ENCODE results near the gene MEGF11.

MEGF11 gene

DNA sequence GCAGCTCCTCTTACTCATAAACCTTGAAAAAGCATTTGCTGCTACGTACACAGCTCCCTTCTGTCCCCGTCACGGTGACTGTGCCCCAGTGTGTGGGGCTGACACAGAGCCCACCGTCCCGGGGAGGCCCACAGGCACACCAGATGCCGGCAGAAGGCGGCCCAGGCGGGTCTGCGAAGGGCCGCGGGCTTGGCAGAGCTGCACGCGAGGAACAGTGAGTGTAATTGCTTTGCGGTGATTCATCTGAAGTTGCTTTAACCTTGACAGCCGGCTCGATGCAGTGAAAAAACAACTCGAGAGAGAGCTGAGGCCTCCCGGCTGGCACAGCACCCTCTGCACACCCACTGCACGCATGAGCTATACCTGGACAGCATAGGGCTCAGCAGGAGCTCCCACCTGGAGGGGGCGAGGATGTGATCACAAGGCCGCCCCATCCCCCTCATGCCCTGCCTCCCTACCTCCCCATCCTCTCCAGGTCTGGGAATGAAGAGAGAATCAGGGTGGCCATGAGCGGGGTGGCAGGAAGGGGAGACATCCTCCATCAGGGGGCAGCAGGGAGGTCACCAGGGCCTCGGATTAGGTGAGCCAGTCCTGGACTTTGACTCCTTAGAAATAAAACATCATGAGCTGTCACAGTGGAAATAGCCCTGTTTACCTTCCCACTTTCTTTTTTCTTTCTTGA, 172.7 kb downstream of the MEGF11 start:
- no peak for DNase-seq

DNA sequence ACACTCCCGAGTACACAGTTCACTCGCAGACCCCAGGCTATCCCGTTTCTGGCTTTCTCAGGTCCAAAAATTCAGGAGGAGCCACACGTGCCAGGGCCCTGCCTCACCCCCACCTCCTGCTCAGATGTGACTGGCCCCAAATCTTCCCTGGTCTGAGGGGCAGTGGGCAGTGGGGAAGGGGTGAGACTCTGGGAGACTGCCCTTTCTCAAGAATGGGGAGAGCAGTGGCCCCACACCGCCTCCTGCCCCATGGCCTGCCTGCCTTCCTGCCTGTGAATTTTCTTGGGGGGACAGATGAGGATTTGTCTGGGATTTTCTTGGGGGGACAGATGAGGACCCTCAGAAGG, 174.6 kb downstream of the MEGF11 start:
- no peak for DNase-seq

DNA sequence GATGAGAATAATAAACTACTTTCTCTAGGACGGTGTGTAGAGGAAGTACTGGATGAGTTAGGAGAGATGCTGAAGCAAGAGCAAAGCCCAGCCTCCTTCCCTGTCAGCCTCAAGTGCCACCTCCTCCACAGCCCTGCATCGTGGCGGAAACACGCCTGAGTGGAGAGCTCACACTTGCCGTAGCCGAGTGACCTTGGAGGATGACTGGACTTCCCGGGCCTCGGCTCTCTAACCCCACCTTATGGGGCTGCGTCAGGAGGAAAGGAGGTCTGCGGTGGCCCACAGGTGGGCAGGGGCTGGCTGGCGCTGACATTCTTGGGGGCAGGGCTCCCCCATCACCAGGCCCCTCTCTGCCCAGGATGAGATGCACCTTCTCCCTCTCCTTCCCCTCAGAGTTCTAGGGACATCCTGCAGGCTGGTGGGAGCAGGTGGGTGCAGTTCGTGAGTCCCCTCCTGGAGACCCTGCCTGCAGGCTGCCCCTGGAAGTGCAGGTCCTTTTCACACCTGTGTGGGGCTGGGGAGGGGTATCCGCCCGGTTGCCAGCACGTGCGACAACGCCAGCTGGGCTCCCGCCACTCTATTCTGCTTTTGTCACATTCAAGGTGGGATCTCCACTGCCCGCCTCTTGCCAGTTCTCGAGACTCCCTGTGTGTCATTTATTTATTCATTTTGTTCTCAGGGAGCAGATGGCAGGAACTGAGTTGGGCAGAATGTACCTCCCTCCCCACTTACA, 175.2 kb downstream of the MEGF11 start:
- no peak for DNase-seq

DNA sequence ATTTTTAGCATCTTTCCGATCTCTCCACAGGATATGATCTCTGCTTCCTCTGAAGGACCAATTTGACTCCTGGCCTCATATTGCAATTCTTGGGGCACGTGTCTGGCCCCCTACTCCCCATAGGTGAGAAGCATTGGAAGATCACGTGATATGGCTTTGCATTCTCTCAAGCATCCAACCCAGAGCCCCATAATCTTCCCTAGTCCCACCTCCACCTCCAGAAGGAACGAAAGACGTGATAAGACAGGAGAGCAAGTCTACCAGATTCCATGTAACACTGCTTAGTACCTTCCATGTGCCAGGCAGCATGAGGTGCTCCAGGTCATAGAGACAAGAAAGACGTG, 176.3 kb downstream of the MEGF11 start:
- DNase-seq = no peak

DNA sequence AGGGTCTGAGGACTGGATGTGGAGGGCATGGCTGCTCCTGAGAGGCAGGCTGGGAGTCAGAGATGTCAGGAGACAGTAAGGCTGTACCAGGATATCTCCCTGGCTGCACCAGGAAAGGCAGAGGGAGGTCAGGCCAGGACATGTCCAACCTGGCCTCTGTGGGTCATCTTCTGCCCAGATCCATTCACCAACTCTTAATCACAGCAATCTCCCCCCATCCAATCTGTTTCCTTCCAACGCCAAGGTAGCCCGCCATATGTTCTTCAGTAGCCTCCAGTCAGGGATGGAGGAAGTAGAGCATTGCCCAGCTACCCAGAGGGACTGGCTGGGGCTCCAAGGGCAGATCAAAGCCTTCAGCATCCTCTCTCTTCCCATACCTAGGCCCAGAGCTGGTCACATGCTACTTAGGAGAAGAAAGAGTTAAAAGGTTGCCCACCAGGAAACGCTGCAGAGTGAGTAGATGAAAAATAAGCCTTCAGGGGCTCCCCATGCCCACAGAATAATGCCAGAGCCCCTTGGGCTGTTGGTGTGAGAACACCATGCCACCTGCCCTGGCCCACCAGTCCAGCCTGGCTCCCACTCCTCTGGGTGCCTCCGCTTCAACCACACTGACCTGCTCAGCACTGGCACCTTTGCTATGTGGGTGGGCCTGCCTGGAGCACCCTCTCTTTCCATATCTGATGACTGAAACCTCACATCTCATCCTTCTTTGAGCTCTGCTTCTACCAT, 176.8 kb downstream of the MEGF11 start:
- no peak for DNase-seq

DNA sequence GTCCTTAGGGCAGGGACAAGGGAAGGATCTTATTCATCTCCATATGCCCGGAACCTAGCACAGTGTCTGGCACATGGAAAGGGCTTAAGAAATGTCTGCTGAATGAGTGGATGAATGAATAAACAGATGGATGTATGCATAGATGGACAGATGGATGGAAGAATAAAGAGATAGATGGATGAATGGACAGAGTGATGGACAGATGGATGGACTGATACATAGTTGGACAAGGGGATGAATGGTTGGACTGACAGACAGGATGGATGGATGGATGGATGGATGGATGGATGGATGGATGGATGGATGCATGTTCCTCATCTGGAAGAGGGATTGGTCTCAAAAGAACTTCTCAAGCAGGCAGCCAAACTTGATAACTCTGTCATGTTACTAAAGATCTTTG, 177.6 kb downstream of the MEGF11 start:
- DNase-seq = no peak

DNA sequence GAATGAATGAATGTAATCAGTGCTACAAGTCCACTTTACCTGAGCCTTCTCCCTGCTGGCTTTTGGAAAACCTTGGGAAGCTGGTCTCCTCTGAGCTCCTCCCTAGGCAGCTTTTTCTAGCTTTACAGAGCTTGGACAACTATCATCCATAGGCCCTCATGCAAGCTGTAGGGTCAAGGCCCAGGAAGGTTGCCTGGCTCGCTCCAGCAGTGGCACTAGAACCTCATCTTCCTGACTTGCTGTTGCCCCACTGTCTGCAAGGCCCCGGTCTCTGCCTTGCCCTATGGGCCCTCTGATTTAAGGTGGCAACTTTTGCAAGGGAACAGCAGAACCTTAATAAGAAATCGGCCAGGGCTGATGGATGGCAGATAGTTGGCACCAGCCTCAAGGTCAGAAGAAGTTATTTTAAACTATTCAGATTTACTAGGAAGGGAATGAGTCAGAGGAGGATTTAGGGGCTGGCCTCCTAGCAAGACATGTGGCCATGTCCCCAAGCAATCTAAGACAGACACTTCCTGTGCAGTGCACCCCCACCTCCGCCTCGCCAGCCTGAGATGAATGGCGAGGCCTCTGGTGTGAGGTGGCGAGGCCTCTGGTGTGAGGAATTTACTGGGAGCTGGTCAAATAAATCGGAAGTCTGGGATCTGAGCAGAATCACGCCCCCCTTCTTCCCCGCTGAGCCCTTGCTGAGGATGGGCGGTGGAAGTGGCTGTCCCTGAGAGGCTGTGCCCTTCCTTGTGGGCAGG, 180.8 kb downstream of the MEGF11 start:
- DNase-seq = no peak

DNA sequence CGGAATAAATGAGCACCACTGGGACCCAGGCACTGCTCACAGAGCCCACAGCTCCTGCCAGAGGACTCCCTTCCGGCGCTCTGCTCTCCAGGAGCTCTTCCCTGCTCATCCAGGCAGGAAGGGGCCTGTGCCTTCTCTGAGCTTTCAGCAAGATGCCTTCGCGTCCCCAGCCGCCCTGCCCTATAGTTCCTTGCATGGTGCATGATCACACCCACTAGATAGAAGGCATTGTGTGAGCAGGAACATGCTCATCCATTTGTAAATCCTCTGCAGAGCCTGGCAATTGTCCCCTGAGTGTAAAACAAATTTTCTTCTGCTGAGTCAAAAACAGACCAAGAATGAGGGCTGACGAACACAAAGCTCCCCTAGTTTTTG, 181.6 kb downstream of the MEGF11 start:
- DNase-seq = no peak

DNA sequence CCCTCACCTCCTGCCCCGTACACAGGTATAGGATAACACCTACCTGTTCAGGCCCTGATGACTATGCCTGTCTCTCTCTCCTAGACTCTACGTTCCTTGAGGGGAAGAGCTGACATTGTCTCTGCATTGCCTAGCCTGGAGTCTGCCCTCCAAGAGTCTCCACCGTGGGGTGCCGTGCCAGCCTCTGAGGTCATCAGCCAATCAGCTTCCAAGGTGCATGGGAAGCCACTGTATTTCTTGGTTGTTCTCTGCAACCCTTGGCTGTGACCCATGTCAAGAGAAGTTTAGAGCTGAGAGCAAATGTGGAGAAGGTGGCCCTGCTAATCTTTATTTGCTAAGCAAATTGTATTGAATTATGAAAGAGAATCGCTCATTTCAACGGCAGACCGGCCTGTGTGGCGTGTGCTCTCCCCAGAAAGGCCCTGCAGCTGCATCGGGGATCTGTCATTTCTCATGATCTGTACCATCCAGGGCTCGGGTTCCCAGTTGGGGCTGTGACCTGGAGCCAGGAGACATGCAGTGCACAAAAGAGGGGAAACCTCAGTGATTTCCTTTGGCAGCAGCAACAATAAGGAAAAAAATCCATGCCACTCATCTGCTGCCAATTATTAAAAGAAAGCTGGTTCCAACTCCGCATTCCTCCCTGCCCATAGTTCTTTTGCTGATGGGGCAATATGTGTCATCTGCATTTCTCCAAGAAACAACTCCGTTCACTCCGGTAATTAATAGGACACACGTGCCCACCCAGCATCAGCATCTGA, 182.2 kb downstream of the MEGF11 start:
- DNase-seq = no peak

DNA sequence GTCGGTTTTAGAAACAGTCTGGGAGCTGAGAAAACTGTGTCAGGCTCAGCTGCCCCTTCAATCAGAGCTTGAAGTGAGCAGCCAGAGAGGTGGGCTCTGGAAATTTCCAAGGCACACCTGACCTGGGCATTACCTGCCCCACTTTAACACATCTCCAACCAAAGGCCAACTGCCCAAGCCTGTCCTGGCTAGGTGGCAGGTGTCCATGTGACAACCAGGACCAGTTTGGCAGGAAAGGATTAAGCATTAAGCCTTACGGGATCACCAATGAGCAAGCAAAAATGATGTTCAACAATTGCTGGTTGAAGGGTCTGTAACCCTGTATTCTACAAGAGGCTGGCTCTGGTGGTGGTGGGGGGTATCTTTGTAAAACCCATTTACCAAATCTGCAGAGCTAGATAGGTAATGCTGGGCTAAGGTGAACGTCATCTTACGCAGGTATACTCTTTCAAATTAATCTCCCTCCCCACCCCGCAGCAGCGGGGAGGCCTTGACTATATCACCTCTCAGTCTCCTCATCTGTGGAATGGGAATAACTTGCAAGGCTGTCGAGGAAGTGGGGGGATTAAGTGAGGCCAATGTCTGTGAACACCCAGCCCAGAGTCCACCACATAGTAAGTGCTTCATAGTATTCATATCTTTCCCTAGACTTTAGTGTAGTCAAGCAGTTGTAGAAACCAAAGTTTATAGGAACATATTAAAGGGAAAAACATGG, 183.2 kb downstream of the MEGF11 start:
- no peak for DNase-seq

DNA sequence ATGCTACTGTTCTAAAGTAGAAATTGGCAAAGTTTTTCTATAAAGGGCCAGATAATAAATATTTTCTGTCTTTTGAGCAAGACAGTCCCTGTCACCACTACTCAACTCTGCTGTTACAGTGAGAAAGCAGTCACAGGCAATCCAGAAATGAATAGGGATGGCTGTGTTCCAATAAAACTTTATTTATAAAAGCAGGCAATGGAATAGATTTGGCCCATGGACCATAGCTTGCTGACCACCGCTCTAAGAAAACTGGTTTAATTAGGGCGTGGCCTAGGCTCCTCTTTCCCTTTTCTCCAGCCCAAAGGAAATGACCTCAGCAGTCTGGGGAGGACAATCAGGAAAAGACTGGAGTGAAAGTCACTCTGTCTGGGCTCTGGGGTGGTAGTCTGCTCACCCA, 183.8 kb downstream of the MEGF11 start:
- DNase-seq = no peak

DNA sequence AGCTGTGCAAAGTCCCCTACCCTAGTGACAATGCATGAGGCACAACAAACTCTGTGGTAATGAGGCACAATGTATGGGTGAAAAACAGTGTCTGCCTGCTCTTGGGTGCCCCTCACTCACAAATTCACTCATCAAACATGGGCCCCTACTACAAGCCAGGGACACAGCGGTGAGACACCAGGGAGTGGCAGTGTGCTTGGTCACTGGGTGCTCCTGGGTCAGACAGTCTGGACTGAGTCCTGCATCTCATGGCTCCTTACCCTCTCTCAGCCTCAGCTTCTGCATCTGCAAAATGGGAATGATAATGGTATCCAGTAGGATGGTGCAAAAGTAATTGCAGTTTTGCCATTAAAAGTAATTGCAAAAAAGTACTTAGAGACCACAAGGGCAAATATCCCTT, 184.7 kb downstream of the MEGF11 start:
- no peak for DNase-seq

DNA sequence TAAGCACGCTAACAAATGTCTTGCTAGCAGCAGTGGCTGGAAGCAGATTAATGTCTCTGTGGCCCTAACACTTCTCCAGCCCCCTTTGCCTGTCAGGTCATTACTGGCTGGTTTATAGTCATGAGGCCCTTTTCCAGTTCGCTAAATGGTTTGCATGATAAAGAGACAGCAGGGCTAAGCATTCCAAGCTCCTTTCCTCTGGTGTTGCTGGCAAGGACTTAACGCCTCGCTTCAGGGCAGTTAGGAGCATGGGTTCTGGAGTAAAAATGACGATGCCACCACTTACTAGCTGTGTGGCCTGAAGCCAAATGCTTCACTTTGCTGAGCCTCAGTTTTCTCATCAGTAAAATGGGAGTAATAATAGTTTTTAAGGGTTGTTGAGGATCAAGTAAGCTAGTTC, 185.9 kb downstream of the MEGF11 start:
- no peak for DNase-seq

DNA sequence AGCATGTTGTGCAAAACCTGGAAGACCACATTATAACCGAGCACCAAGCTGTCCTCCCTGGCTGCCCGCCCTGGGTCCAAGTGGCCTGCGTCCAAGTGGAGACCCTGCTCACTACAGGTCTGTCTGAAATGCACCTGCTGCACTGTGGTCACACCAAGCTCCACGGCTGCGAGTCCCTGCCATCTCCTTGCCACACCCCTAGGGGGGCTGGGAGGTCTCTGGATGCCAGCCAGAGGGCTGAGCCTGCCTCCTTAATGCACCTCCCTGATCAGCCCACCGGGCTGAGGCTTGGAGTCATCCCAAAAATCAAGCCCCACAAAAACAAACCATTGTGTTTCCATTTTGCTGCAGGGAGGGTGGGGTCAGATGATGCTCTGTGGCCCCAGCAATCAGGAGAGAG, 187.1 kb downstream of the MEGF11 start:
- no peak for DNase-seq

DNA sequence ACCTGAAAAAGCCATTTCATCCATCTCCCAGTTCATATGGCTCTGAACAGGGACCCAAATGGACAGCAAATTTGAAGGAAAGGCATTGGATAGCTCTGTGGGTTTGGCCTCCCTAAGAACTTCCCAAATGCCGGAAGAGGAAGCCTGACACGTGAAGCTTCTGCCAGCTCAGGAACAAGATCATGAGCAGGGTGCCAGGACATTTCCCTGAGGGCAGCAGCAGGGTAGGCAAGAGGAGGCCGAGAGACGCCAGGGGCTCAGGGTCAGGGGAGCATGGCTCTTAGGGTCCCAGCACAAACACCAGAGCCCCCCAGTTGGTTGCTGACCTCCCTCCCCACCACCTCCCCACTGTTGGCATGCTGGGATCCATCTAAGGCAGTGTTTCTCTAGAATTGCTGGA, 187.5 kb downstream of the MEGF11 start:
- DNase-seq = no peak

DNA sequence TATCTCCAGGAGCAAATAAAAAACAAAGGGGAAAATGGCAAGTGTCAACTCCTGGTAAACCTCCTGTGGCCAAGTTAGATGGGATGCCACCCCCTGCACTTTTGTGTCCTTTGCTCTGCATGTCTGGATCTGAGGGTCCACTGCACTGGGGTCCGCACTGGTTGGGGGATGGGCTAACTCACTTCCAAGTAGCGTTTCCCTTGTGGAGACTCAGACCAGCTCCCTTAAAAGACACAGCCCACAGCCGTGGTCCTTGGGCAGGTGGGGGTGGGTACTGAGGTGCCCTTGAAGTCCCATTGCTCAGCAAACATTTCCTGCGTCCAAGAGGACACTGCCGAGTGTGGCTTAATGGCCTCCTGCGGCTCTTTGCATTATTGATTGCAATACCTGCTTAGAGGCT, 188.2 kb downstream of the MEGF11 start:
- DNase-seq = no peak

DNA sequence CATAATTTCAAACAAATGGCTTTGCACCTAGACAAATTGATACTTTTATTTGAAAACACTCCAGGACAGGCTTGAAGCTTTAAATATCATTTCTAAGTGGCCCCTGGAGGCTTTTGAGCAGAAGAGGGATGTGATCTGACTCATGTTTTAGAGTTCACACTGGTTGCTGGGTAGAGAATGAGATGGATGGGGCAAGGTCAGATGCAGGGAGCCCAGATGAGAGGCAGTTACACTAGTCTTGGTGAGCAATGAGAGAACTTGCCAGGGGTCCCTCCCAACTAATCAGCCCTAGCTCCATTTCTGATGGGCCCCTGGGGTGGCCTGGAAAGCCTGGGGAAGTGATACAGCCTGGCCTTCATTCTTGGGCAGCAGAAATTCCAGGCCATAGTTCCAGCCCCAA, 190.4 kb downstream of the MEGF11 start:
- DNase-seq = no peak

DNA sequence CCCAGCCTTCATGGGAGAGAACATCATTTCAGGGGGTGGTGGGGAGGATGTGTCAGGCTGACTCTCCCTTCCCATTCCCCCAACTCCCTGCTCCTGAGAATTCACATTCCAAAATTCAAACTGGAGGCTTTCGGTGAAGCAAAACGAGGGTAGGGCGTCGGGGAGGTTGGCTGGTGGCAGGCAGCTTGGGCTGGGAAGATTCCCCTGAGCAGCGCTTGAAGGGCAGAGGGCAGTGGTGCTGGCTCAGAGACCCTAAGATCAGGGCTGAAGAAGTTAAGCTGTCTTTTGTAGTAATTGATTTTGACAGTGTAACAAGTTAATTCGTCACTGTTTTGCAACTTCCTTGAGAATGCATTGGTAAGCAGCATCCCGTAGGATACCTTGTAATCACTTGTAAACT, 196.5 kb downstream of the MEGF11 start:
- DNase-seq = no peak

DNA sequence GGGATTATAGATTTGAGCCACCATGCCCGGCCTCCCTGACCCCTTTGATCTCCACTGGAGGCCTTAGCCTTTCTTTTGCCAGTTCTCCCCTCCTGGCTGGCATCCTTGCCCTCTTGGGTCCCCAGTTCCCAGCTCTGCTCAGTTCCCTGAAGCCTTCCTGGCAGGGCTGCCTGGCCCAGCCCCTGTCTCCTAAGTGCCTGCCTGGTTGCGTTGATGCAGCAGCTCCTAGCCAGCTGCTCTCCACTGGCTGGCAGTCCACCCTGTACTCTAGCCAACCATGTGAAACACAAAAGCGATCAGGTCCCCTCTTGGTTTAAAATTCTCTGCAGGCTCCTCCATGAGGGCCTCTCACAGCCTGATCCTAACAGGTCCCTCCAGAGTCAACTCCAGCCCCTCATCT, 199.6 kb downstream of the MEGF11 start:
- no peak for DNase-seq

DNA sequence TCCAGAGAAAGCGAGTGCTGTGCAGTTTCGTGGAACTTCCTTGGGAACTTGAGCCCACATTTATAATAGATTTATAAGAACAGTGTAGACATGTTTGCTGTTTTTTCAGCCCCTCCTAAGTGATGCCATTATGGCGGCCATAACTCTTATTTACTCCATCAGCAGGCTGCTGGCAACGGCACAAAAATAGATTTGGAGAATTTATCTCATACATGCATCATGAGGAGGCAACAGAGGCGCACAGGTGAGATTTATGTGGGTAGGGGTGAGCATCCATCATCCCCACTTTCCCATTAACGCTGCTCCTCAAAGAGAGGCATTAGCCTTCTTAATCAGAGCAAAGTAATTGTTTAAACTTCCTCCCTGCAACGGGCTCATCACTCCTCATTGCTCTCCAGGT, 201.7 kb downstream of the MEGF11 start:
- no peak for DNase-seq

DNA sequence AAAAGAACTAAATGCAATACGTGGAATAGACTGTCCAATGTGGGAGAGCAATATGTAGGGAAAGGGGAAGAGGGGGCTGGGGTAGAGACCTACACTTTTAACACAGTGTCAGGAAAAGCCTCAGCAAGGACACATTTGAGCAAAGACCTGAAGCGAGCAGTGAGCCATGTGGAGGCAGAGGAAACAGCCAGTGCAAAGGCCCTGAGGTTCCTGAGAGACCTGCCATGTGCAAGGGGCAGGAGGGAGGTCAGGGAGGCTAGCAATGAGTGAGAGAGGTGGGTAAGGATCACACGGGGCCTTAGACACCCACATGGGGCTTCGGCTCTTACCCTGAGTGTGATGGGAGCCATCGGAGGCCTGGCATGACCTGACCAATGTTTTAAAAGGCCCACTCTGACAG, 203.3 kb downstream of the MEGF11 start:
- DNase-seq = no peak

DNA sequence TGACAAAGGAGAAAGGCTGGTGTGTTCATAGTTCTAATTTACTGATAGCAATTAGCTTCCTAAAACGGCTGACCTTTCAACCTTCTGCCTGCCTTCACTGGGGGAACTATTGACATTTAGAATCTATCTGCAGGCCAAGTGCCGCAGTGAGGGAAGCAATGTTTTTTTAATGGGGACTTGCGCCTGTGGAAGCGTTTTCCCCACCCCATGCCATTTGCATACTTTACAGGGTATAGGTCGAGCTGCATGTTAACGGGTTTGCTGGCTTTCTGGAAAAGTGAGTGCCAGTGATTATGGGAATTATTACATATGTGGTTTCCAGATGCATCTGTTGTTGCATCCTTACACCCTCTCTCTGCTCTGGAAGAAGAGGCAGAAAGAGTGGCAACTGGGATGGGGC, 204.2 kb downstream of the MEGF11 start:
- DNase-seq = no peak
